ENCODE measurements around the gene OR10D3.
"Not testable (repeated sequence)": the region's sequence is repeated elsewhere in the genome, so short reads cannot be mapped to it uniquely, and the experiment has no call there.

The OR10D3 gene, protein sequence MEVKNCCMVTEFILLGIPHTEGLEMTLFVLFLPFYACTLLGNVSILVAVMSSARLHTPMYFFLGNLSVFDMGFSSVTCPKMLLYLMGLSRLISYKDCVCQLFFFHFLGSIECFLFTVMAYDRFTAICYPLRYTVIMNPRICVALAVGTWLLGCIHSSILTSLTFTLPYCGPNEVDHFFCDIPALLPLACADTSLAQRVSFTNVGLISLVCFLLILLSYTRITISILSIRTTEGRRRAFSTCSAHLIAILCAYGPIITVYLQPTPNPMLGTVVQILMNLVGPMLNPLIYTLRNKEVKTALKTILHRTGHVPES

DNA sequence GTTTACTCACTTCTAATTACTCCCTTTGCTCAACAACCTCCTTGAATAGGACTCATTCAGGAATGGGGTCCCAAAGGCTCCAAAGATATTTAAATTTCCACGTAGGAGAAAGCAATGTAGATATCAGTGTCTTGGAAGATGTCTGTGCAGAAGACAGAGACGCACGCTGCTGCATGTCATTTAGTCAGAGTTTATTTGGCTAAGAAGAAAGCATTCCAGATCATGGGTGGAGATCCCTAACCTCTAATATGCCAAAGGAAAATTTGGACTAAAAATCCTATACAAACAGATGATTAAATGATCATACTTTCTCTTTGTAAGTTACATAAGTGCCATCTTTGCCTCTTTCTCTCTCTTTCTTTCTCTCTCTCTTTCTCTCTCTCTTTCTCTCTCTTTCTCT lies at the start of gene OR10D3:
OR10D3 (plus strand) TSS at position 278 of the 400 bp plus-strand sequence. CDS start 1,925 bp downstream, outside the sequence.
- DNase-seq = no peak

DNA sequence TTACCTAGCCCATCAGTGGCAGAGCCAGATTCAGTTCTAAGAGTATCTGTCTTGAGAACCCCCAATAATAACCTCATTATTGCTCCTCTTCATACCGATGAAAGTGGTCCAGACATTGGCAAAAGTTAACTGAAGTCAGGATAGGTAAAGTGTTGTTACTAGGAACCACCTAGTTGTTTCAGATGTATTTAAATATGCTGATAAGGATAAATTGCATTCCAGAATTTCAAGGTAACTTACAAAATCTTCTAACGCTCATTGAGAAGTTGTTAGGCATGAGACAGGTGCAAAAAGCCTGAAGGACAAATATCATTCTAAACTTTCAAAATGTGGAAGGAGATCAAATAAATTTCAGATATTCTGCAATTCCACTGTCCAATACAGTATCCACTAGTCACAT lies 40.1 kb upstream of the OR10D3 start:
- DNase-seq = no peak

DNA sequence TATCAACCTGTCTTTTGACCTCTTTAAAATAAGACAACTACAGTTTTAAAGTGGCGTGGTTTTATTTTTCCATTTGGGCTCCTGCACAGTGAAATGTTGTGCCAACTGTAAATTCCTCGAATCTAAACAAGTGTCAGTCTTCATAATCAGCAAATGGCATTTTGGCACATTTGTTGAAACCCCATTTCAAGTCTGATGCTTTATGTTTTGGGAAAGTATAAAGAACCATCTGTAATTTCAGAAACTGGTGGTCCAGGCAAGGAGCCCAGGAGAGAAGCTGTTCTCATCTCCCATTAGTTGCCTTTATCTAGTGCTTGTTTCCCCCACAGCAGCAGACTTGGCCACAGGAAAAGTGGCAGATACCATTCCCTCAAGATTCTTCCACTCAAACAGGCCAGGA lies 35.2 kb upstream of the OR10D3 start:
- DNase-seq = no peak

DNA sequence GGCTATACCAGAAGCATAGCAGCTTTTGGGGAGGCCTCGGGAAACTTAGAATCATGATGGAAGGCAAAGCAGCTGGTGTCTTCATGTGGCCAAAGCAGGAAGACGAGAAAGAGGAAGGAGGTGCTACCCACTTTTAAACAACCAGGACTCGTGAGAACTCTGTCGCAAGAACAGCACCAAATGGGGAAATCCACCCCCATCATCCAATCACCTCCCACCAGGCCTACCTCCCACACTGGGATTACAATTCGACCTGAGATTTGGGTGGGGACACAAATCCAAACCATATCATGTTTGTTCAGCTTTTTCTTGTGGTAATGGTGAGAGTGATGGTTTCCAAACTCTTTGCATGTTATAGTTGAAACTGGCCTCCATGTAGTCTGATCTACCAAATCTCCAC lies 32.5 kb upstream of the OR10D3 start:
- no peak for DNase-seq

DNA sequence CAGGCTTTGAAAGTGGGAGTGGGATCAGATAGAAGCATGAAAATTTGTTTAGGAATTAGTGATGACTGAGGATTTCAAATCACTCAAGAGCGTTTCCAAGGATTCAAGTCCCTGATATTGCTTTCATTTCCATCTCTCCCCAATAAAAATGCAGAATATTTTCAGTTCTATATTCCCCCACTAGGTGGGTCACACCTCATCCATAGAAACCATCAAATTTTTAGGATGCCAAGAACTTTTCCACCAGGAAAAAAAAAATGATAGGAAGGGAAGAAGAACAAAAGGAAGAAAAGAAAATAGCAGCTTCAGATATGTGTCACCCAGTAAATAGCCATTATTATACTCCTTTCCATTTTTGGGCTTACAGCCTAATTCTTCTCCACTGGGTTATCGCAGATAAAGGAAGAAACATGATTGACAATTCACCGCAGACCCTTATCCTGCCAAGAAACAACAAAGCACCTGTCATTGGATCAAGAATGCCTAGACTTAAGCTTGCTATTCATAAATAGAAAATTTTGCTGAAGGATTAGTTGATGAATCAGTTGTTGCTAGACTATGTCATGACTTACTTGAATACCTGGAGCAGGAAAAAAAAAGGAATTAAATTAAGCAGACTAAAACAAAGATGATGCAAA lies 30.3 kb upstream of the OR10D3 start:
- no peak for DNase-seq

DNA sequence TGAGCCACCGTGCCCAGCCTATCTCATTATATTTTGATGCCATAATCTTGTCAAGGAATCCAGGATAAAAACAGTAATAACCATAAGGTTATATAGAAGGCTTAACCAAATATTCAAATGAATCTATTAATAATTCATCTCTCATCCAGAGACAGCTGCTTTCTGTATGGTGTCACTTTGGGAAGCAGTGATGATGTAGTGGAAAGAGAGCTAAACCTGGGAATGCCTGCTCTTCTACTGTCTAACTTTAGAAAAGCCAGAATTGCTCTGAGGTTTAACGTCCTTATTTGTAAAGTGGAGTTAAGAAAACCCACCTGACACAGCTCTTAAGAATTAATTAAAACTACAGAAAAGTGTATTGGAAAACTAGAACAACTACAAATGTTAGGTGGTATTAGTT lies 29.3 kb upstream of the OR10D3 start:
- DNase-seq = no peak

DNA sequence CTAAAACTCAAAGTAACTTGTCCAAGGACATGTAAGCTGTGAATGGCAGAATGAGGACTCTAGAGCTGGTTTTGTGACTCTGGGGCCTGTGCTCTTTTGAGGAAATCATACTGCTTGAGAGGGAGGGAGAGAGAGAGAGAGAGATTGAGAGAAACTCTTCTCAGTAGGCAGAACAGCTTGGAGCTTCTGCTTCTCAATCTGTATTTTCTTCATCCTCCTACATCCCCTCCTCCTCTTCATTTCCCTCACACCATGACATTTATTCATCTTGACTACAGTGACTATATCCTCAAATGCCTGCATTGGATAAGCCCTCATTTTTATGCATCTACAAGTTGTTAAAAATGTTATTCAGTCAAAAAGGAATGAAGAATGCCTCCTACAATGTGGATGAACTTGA lies 23.7 kb upstream of the OR10D3 start:
- no peak for DNase-seq

DNA sequence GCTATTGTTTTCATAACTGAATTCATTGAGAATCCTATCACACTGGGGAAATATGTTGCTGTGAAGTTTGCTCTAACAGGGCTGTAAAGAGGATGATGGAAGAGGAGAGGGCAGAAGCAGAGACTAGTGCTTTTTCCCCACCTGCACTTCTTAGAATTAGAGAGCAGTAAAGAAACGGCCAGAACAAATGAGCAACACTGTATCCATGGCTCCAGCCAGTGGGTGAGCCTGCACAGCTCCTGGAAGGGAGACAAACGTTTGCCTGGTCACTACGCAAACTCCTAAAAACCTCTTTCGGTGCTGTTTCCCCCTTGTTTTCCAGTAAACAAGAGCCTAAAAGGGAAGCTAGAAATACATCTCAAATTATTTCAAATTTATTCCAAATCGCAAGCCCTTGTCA lies 22.2 kb upstream of the OR10D3 start:
- DNase-seq = no peak

DNA sequence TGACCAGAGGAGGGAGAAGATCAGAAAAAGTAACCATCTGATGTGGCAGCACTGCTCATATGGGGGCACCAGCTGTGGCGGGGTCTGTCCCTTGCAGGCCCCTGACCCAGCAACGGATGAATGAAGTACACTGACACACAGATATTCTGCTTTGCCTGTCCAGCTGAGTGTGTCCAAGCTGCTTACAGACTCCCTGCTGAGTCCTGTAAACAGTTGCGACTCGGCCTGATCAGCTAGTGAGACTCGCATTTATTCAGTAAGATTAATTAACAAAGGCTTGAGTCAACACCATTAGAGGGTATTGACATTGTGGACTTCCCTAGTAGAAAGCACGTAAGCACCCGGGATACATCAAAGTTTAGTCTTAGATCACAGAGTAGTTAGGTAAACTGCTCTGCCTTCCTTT lies 15.3 kb upstream of the OR10D3 start:
- DNase-seq = no peak

DNA sequence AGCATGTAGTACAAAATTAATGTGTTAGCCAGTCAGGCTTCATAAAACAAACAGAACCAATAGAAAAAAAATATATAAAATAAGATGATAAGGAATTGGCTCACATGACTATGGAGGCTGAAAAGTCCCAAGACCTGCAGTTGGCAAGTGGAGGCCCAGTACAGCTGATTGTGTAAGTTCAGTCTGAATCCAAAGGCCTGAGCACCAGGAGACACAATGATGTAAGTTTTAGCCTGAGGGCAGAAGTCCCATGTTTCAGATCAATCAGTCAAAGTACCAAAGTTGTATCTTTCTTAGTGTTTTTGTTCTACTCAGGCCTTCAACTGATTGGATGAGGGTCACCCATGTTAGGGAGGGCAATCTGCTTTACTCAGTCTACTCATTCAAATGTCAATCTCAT lies 14.3 kb upstream of the OR10D3 start:
- no peak for DNase-seq

DNA sequence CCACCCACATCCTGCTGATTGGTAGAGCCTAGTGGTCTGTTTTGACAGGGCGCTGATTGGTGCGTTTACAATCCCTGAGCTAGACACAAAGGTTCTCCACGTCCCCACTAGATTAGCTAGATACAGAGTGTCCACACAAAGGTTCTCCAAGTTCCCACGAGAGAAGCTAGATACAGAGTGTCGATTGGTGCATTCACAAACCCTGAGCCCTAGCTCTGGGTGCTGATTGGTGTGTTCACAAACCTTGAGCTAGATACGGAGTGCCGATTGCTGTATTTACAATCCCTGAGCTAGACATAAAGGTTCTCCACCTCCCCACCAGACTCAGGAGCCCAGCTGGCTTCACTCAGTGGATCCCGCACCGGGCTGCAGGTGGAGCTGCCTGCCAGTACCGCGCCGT lies 12.8 kb upstream of the OR10D3 start:
- not testable (repeated sequence) for DNase-seq

DNA sequence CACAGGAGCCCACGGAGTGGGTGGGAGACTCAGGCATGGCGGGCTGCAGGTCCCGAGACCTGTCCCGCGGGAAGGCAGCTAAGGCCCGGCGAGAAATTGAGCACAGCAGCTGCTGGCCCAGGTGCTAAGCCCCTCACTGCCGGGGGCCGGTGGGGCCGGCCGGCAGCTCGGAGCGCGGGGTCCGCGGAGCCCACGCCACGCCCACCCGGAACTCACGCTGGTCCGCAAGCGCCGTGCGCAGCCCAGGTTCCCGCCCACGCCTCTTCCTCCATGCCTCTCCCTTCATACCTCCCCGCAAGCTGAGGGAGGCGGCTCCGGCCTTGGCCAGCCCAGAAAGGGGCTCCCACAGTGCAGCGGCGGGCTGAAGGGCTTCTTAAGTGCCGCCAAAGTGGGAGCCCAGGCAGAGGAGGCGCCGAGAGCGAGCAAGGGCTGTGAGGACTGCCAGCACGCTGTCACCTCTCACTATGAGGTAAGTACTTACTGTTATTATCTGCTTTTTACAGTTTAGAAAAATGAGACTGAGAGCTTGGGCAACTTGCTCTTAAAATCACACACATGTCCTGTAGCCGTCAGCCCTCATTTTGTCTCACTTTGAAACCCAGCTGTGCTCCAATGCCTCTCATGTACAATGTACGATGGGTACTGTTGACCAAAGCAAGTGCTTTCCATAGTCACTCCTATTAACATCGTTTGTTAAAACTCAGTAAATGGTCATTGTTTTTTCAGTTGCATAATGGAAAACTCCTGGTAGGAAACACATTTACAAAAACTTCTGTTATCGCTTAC lies 12.2 kb upstream of the OR10D3 start:
- no peak for DNase-seq

DNA sequence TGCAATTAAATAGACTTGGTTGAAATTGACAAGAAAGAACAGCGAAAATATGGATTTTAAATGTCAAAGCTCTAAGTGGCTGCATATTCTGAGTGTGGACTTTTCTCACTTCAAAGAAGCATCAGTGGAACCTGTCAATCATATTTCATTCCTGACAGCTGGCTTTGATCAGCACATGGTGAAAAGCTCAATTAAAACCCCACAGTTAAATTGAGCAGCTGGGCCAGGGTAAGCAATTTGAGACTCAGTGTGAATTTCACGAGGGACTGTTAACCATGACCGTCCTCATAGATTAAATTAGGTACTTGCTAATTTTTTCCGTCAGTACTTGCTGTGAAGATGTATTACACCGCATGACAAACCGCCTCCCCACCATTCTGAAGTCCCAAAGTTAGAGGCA lies 11.0 kb upstream of the OR10D3 start:
- DNase-seq = no peak

DNA sequence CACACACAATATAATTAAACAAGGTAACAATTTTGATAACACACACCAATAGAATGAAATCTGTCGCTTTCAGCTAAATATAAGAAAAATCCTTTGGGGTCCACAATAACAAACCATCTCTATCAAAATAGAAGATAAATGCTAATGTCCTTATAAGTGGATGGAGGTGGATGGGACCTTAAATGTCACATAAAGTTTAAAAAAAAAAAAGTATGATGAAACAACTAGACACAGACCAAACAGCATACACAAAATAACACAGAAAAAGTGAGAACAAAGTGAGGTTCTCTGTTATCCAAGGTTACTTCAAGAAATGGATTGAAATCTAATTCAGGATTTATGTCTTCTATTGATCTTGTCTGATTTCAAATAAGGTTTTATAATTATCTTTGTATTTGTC lies 10.5 kb upstream of the OR10D3 start:
- DNase-seq = no peak

DNA sequence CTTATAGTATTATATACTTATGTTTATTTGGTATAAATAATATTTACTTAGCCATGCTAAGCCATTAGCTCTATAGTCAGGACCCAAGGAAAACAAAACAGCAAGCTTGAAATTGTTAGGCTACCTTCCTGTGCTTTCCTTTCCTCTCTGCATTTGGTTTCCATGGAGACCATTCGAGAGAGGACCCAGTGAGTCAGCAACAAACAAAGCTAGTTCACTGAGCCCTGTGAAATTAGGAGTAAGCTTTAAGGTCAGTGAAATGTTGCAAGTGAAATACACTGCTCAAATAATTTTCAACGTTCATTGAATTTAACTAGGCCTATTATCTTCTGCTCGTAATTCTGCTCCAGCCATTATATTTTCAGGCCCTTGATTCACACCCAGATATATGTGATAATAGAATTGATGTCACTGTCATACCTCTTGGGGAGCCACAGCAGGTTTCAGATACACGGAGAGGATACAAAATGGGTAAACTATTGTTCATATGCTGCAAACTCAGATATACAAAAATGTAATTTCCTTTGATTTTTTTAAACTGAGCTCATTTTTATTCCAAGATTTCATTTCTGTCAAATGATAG lies 9.1 kb upstream of the OR10D3 start:
- DNase-seq = no peak

DNA sequence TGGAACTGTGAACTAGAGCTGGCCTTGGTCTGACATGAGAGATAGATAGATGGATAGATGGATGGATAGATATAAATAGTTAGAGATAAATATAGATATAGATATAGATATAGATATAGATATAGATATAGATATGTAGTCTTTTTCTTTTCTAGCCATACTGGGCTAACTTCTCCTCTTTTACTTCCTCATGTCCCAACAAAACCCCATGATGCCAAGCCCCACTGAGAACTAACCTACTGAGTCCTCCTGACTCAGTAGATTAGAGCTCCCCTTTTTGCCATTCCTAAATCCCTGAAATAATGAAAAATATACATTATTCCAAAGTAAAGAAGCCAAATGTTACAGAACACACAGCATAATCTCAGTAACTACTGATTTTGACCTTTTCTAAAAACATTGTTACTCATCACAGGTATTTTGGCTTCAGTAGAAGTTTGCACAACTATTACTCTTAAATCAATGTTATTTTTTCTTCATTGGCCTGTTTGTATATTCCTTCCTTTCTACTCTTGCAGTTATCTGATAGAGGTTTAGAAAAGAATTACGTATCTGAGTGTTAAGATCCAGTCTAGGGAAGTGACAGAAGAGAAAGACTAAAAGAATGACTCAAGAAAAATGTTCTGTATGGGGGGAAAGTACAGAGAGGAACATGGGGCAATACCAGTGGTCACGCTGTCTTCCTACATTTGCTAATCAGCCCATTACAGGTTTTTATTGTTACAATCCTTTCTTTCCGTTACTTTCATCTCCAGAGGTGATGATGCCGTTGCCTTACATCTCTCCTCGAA lies 6.0 kb upstream of the OR10D3 start:
- no peak for DNase-seq

DNA sequence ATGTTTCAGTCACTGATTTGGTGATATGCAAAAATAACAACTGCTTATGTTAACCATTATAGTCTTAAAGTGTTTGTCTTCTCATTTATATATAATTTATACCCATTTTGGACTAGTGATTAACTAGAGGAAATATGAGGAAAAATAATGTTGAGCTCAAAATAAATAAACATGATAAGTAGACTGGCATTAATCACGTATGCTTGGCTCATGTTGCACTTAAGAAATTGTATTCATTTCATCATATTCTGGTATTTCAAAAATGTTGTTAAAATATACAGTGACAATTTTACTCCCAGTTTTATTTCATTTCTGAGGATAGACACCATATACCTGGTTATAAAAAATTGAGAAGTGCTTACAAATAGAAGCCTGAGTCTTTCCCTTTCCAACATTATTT lies 3.8 kb upstream of the OR10D3 start:
- no peak for DNase-seq

DNA sequence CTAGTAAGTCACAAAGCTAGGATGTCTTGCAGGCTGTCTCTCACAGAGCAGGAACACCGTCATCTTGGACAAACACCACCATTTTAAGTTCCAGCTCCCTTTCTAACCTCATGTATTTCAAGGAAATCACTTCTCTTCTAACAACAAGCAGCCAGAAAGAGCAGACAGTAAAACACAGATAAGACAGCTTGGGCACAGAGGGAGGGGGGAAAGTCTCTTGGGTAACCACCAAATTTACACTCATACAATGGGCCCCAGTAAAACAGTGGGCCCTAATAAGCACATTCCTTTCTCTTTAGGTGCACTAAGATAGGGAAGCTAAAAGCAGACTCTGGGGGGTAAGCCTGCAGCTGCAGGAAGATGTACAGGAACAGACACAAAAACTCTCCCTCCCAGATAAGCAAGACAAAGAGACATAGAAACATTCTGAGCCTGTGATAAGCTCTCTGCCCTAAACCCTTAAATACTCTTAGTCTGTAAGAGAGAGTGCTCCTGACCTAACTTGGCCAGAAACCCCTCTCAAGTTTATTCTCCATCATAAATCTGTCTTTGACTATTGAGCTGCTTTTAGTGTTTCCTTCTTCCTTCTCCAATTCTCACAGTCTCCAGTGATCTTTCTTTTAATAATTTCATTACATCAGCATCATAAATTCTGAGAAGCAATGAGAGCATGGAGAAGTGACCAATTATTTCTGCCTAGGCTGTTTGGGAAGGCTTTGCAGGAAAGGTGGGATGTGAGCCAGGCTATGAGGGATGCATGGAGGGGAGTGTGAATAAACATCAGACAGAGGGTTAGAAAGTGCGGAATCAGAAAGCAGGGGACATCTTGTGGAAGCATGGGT lies 7.4 kb downstream of the OR10D3 start:
- DNase-seq = no peak

DNA sequence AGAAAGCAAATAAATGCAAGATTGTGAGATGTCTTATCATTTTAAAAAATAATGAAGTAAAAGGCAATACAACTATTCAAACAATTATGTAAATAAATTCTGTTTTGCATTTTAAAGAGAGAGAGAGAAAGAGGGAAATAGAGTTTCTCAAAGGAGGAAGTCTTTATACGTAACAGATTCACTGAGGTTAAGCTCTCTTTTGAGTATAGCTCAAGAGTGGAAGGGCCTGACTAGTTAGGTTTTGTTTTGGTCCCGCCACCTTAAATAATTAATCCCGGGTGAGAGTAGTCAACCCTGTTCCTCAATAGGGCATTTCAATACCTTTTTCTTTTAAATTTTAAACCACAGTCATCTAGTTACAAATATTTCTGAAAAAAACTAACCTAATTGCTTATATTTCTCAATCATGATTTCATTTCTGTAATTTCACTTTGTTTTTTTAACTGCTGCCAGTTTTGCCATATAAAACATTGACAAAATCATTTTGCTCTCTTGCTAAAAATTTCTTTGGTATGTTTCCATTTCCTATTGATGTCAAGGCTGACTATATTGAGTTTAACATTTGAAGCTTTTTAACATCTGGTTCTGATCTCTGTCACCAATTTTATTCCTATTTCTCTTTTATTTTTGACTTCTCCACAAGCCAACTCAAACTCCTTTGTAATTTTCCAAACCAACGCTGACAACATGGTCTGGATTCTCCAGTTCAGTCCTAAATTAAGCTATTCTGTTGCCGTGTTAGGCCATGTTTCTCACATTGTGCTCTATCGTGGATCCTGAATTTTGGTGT lies 10.3 kb downstream of the OR10D3 start:
- DNase-seq = no peak

DNA sequence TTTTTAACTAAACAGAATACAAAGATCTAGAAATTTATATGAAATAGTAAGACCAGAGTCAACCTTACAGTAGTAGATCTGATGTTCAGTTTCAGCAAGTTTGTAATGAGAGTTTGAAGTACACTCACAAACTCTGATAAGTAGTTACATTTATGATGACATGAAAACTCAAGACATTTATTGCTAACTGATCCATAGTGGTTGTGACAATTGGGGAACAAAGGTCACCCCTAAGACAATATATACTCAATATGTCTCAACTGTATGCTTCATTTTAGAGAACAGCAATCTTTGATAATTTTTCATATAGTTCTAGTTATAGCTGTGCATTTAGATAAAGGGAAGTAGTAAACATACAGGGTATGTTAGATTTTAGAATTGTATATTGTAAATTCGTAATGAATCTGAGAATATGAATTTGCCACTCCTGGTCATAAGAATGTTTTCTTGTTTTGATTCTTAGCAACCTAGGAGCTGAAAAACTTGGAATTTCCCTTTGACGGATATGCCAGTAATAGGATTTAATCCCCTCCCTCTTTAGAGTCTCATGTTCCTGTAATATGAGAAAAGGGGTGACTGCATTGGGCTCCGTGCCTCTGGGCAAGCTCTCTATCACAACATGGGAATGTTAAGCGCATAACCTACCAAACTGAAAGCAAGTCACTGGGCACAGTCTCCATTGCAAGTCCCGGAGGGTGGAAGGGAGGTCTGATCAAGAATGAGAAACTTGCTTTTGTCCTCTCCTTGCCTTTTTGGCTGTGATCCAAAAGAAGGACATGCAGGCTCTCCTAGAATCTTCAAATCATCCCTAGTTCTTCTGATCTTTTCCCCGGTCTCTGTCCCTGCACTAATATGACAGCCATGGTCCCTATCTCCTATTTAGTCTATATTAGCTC lies 11.4 kb downstream of the OR10D3 start:
- no peak for DNase-seq

Measured in CD4-positive, alpha-beta T cell treated with Interleukin-15 for 1 hour (primary cell).